OCI-LY3 (cell line): Measurements from ENCODE around the gene GKN1.

Source experiments
- H2AFZ ChIP-seq: fragments of 200-600, 300-600 bp; shearing (Covaris generic); 2 replicates; pipeline ENCODE4 v1.6.0; 2014; ENCODE audit warnings: antibody characterized with exemption, low read depth, low read length
- H3K27ac ChIP-seq: fragments of 200-600, 300-600 bp; sonication (generic); 2 replicates; pipeline ENCODE4 v1.5.1; 2014; ENCODE audit warnings: mild to moderate bottlenecking, low read length, moderate library complexity, mixed read lengths
- H3K27me3 ChIP-seq: fragments of 200-600, 300-600 bp; sonication (generic); 2 replicates; pipeline ENCODE4 v1.6.1; 2014; ENCODE audit warnings: low read depth, low read length, mixed read lengths
- H3K36me3 ChIP-seq: fragments of 200-600, 300-600 bp; sonication (generic); replicated peaks from 2 replicates; pipeline ENCODE3; 2014; ENCODE audit warnings: low read depth, low read length, mixed read lengths
- H3K4me1 ChIP-seq: fragments of 300-600, 200-600 bp; sonication (generic); 2 replicates; pipeline ENCODE4 v1.6.1; 2014; ENCODE audit warnings: low read length, mixed read lengths
- H3K4me2 ChIP-seq: fragments of 200-600, 300-600 bp; sonication (generic); 2 replicates; pipeline ENCODE4 v1.6.1; 2014; ENCODE audit warnings: low read length, mixed read lengths
- H3K4me3 ChIP-seq: fragments of 300-600, 200-600 bp; sonication (generic); 2 replicates; pipeline ENCODE4 v1.5.1; 2014; ENCODE audit warnings: antibody characterized with exemption, mild to moderate bottlenecking, low read length, moderate library complexity
- H3K79me2 ChIP-seq: fragments of 300-600, 200-600 bp; shearing (Covaris generic); 2 replicates; pipeline ENCODE4 v1.6.1; 2014; ENCODE audit warnings: mild to moderate bottlenecking, low read length, mixed read lengths
- H3K9ac ChIP-seq: fragments of 300-600, 200-600 bp; shearing (Covaris generic); 2 replicates; pipeline ENCODE4 v1.6.0; 2014; ENCODE audit warnings: mild to moderate bottlenecking, low read length, moderate library complexity
- H3K9me3 ChIP-seq: fragments of 200-600, 300-600 bp; shearing (Covaris generic); 2 replicates; pipeline ENCODE4 v1.6.1; 2014; ENCODE audit warnings: low read length, mixed read lengths; ENCODE audit not compliant: insufficient read depth
- H4K20me1 ChIP-seq: fragments of 200-600, 300-600 bp; sonication (generic); 2 replicates; pipeline ENCODE4 v1.6.1; 2016; ENCODE audit warnings: low read length, mixed read lengths; ENCODE audit not compliant: insufficient read depth
- EZH2phosphoT487 ChIP-seq: fragments of 200-600 bp; shearing (Covaris generic); IDR thresholded peaks from 2 replicates; pipeline ENCODE4 v1.6.1; 2018; ENCODE audit warnings: antibody characterized with exemption, mixed run types, low read depth
- TF ChIP-seq, protein P1 (sequence below): fragments of 200-600, 300-600 bp; sonication (generic); IDR thresholded peaks from 2 replicates; pipeline ENCODE4 v1.5.1; 2014; ENCODE audit warnings: antibody characterized with exemption, low read length, low read depth

Gene GKN1

DNA sequence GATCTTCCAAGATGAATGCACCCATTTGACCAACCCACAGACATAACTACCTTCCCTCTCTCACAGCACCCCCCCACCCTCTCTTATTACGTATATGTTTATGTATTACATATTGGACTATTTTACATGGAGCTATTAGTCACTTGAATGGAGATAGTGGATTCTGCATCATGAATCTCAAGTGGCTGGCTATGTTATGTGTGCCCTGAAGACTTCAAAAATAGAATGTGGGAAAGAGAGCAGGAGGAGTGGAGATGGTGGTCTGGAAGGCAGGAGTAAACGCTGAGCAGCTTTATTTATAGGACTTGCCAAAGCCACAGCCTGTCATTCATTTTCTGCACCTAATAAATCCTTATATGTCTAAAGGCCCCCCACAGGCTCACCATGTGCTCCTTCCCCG lies 43.4 kb downstream of the GKN1 start:
- H3K4me3 ChIP-seq, result no peak overlapping the region
- H2AFZ ChIP-seq, result no peak overlapping the region
- no peaks in the 10 kb centered on the region for H3K4me1 ChIP-seq
- H3K79me2 ChIP-seq, result no peaks in the 10 kb centered on the region
- H3K9ac ChIP-seq, result no peak overlapping the region
- H3K4me2 ChIP-seq, result no peak overlapping the region
- peaks cover 45% of the 10 kb centered on the region for H3K27me3 ChIP-seq
- H4K20me1 ChIP-seq, result no peaks in the 10 kb centered on the region
- H3K36me3 ChIP-seq, result no peaks in the 10 kb centered on the region
- H3K9me3 ChIP-seq, result no peaks in the 10 kb centered on the region
- no peak for TF ChIP-seq EZH2phosphoT487
- TF ChIP-seq, protein P1, sequence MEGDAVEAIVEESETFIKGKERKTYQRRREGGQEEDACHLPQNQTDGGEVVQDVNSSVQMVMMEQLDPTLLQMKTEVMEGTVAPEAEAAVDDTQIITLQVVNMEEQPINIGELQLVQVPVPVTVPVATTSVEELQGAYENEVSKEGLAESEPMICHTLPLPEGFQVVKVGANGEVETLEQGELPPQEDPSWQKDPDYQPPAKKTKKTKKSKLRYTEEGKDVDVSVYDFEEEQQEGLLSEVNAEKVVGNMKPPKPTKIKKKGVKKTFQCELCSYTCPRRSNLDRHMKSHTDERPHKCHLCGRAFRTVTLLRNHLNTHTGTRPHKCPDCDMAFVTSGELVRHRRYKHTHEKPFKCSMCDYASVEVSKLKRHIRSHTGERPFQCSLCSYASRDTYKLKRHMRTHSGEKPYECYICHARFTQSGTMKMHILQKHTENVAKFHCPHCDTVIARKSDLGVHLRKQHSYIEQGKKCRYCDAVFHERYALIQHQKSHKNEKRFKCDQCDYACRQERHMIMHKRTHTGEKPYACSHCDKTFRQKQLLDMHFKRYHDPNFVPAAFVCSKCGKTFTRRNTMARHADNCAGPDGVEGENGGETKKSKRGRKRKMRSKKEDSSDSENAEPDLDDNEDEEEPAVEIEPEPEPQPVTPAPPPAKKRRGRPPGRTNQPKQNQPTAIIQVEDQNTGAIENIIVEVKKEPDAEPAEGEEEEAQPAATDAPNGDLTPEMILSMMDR, result no peak
- H3K27ac ChIP-seq, result no peak overlapping the region

GRCh38 chr2:69018678-69019095 lies 44.3 kb downstream of the GKN1 start:
- Histone ChIP-seq H3K27ac (no peak overlapping the region), H3K79me2 (no peaks in the 10 kb centered on the region), H3K4me3 (no peak overlapping the region), H4K20me1 (no peaks in the 10 kb centered on the region), H2AFZ (no peak overlapping the region), H3K9me3 (no peaks in the 10 kb centered on the region), H3K36me3 (no peaks in the 10 kb centered on the region), H3K27me3 (peaks cover 53% of the 10 kb centered on the region), H3K9ac (no peak overlapping the region), H3K4me2 (no peak overlapping the region), H3K4me1 (no peaks in the 10 kb centered on the region)
- TF ChIP-seq, protein P1, result no peak
- TF ChIP-seq EZH2phosphoT487, result no peak

DNA sequence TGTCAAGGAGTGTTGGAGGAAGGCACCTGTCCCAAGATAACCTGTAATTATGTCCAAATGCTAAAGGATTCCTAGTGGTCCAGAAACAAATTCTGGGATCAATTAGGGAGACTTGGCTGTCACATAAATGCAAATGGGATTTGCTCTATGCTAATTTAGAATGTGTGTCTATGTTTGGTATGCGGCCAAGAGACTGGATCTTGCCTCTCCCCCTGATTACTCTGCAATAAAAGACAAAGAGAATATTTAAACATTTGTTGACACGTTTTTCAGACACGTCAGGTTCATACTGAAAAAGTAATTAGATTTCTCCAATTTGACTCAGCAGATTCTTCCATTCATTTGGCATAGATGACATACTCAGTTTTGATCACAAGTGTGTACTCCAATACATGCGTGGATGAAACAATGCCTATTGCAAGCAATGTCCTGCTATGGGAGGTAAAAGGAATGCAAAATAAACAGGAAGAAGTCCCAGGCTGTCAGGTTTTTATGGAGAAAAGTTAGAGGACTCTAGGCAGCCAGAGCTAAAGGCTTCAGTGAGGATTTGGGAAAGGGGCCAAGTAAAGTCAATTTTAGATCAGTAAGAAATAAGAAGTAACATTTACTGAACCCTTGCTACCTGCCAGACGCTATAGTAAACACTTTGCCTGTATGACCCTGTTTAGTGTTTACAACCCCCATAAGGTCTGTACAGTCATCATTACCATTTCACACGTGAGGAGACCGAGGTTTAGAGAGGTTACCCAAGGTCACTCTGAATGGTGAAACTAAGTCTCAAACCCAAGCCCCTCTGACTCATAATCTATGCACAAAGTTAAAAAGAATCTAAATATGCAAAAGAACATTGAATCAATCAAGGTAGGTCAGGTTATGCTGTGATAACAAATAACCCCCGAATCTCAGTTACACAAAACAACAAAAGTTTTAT lies 46.3 kb downstream of the GKN1 start:
- TF ChIP-seq, protein P1, result no peak
- TF ChIP-seq EZH2phosphoT487, result no peak
- Histone ChIP-seq H3K4me3 (no peak overlapping the region), H4K20me1 (no peaks in the 10 kb centered on the region), H3K4me1 (no peaks in the 10 kb centered on the region), H3K9me3 (no peaks in the 10 kb centered on the region), H2AFZ (no peak overlapping the region), H3K36me3 (no peaks in the 10 kb centered on the region), H3K27me3 (peaks cover 52% of the 10 kb centered on the region), H3K79me2 (no peaks in the 10 kb centered on the region), H3K9ac (no peak overlapping the region), H3K27ac (no peak overlapping the region), H3K4me2 (no peak overlapping the region)

DNA sequence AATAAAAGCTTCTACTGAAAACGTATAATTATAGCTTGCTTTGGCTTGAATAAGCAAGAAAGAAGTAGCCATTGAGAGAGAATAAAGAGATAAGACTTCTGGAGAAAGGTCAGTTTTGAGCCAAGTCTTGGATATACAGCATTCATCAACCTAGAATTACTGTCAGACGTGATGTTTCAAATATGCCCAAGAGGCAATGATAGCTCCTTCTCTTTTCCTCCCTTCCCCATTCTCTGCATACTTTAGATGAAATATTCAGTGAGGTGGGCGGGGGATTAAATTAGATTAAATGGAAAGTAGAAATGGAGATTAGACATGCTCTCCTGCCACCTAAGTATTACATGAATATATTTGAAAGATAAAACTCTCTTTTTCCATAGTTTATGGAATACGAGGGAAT lies 47.3 kb downstream of the GKN1 start:
- no peaks in the 10 kb centered on the region for H3K4me1 ChIP-seq
- H3K36me3 ChIP-seq, result no peaks in the 10 kb centered on the region
- no peaks in the 10 kb centered on the region for H3K9me3 ChIP-seq
- no peak overlapping the region for H3K4me3 ChIP-seq
- no peak overlapping the region for H3K27ac ChIP-seq
- peaks cover 57% of the 10 kb centered on the region for H3K27me3 ChIP-seq
- H3K4me2 ChIP-seq, result no peak overlapping the region
- H3K79me2 ChIP-seq, result no peaks in the 10 kb centered on the region
- no peak overlapping the region for H3K9ac ChIP-seq
- TF ChIP-seq EZH2phosphoT487, result no peak
- TF ChIP-seq, protein P1, result no peak
- H2AFZ ChIP-seq, result no peak overlapping the region
- H4K20me1 ChIP-seq, result no peaks in the 10 kb centered on the region
